ENCODE measurements around the gene LDLRAD4.

LDLRAD4 gene

GRCh38 chr18:13585379-13586153, 367.0 kb downstream of the LDLRAD4 start:
- DNase-seq = no peak

- DNase-seq = no peak
Measured at GRCh38 chr18:13587001-13587400, 368.4 kb downstream of the LDLRAD4 start.

- DNase-seq = no peak
Measured at GRCh38 chr18:13587477-13587876, 368.9 kb downstream of the LDLRAD4 start.

- no peak for DNase-seq
Measured at GRCh38 chr18:13587937-13588336, 369.4 kb downstream of the LDLRAD4 start.

GRCh38 chr18:13589316-13589715, 370.8 kb downstream of the LDLRAD4 start:
- no peak for DNase-seq

- no peak for DNase-seq
Measured at GRCh38 chr18:13589943-13590342, 371.4 kb downstream of the LDLRAD4 start.

GRCh38 chr18:13592246-13592645, 373.7 kb downstream of the LDLRAD4 start:
- no peak for DNase-seq

GRCh38 chr18:13594551-13594950, 376.0 kb downstream of the LDLRAD4 start:
- no peak for DNase-seq

- no peak for DNase-seq
Measured at GRCh38 chr18:13597068-13597467, 378.5 kb downstream of the LDLRAD4 start.

- no peak for DNase-seq
Measured at GRCh38 chr18:13598591-13598990, 380.0 kb downstream of the LDLRAD4 start.

GRCh38 chr18:13599031-13599430, 380.5 kb downstream of the LDLRAD4 start:
- DNase-seq = no peak

- DNase-seq = no peak
Measured at GRCh38 chr18:13603304-13604019, 384.9 kb downstream of the LDLRAD4 start.

- no peak for DNase-seq
Measured at GRCh38 chr18:13604786-13605185, 386.2 kb downstream of the LDLRAD4 start.

- DNase-seq = no peak
Measured at GRCh38 chr18:13605477-13605876, 386.9 kb downstream of the LDLRAD4 start.

- no peak for DNase-seq
Measured at GRCh38 chr18:13605901-13606300, 387.3 kb downstream of the LDLRAD4 start.

GRCh38 chr18:13606604-13607254, 388.2 kb downstream of the LDLRAD4 start:
- no peak for DNase-seq

- DNase-seq = peak; percentile 44
Measured at GRCh38 chr18:13608024-13608562, 389.5 kb downstream of the LDLRAD4 start.

- no peak for DNase-seq
Measured at GRCh38 chr18:13608791-13609532, 390.4 kb downstream of the LDLRAD4 start.

GRCh38 chr18:13610555-13611141, 392.1 kb downstream of the LDLRAD4 start:
- DNase-seq = no peak

- no peak for DNase-seq
Measured at GRCh38 chr18:13611142-13611600, 392.6 kb downstream of the LDLRAD4 start.

- DNase-seq = no peak
Measured at GRCh38 chr18:13611601-13612195, 393.1 kb downstream of the LDLRAD4 start.

Measured in stimulated activated CD4-positive, alpha-beta T cell treated with anti-CD3 and anti-CD28 coated beads, Interleukin-4, amount 100 ng/mL, for 1 hour (primary cell).